Activated B cell treated with CpG ODN at 0.5 μM for 24 hours (primary cell): ENCODE measurements around the gene PRKAR1B. TPM values are rescaled to one million over a fixed set of nuclear protein-coding genes. Genes with fewer than 3 reads are reported as not detected.

Source experiments
- ATAC-seq: fragments of 200-7000 bp; cut with Tn5 transposase; one replicate; pipeline ENCODE4 v1.10.0; 2021; ENCODE audit warnings: low read depth, mild to moderate bottlenecking, moderate library complexity
- CTCF ChIA-PET: fragments of 350-600 bp; sonication (Branson Sonifier 250); formaldehyde crosslinking; loops from one replicate; lab custom pipeline; 2021; ENCODE audit warnings: antibody characterized with exemption; lab: Charles Lee
- POLR2A ChIA-PET: fragments of 350-600 bp; sonication (Branson Sonifier 250); formaldehyde crosslinking; loops from one replicate; lab custom pipeline; 2021; ENCODE audit warnings: antibody characterized with exemption; lab: Charles Lee
- DNase-seq: peaks from one replicate; pipeline ENCODE4 v3.0.0; 2022
- H3K27ac Mint-ChIP-seq: one replicate; pipeline ENCODE4 v1.8.0; 2020; ENCODE audit warnings: mixed read lengths
- H3K27me3 Mint-ChIP-seq: one replicate; pipeline ENCODE4 v1.8.0; 2021; ENCODE audit warnings: mixed read lengths
- H3K36me3 Mint-ChIP-seq: one replicate; pipeline ENCODE4 v1.8.0; 2021; ENCODE audit warnings: low read depth, mixed read lengths
- H3K4me1 Mint-ChIP-seq: one replicate; pipeline ENCODE4 v1.8.0; 2021; ENCODE audit warnings: mixed read lengths
- H3K4me3 Mint-ChIP-seq: one replicate; pipeline ENCODE4 v1.8.0; 2020; ENCODE audit warnings: mild to moderate bottlenecking, mixed read lengths
- H3K9me3 Mint-ChIP-seq: one replicate; pipeline ENCODE4 v1.8.0; 2020; ENCODE audit warnings: mixed read lengths
- intact Hi-C: fragments of 100-400 bp; cut with micrococcal nuclease; formaldehyde crosslinking; loops from one replicate; pipeline ENCODE4 v1.15.1; 2024
- total RNA-seq: library from RNA; stranded (reverse); gene quantifications from 2 replicates; pipeline ENCODE4 v1.2.3, GENCODE V29; 2022
- TF ChIP-seq, protein P1 (sequence below): fragments of 200-600 bp; IDR thresholded peaks from one replicate; pipeline ENCODE4 v1.8.0; 2022; ENCODE audit warnings: antibody characterized with exemption, mild to moderate bottlenecking

Gene PRKAR1B
- total RNA-seq, 1 donor from 2014 or later = 17.5 TPM

DNA sequence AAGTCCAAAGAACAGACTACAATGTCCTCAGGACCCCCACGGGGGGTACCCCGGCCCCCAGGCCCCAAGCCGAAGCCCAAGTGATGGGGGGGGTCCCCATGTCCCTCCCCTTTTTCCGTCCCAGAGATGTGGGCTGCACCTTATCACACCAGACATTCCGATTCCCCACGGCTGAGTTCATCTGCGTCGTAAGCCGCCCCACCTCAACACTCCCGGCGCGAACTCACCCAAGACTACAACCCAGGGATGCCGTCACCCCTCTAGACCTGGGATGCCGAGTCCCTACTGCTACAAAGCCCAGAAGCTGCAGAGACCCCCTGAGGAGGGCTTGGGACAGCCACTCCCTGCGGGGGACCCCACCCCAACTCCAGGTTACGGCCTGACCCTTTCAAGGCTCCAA, 221.9 kb downstream of the PRKAR1B start:
- TF ChIP-seq, protein P1, sequence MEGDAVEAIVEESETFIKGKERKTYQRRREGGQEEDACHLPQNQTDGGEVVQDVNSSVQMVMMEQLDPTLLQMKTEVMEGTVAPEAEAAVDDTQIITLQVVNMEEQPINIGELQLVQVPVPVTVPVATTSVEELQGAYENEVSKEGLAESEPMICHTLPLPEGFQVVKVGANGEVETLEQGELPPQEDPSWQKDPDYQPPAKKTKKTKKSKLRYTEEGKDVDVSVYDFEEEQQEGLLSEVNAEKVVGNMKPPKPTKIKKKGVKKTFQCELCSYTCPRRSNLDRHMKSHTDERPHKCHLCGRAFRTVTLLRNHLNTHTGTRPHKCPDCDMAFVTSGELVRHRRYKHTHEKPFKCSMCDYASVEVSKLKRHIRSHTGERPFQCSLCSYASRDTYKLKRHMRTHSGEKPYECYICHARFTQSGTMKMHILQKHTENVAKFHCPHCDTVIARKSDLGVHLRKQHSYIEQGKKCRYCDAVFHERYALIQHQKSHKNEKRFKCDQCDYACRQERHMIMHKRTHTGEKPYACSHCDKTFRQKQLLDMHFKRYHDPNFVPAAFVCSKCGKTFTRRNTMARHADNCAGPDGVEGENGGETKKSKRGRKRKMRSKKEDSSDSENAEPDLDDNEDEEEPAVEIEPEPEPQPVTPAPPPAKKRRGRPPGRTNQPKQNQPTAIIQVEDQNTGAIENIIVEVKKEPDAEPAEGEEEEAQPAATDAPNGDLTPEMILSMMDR = no peak
- no peaks in the 10 kb centered on the region for H3K27me3 Mint-ChIP-seq
- no peak for DNase-seq
- peaks cover 1% of the 10 kb centered on the region for H3K36me3 Mint-ChIP-seq
- no peak for ATAC-seq
- intact Hi-C loops = no loop called here
- H3K4me1 Mint-ChIP-seq = no peaks in the 10 kb centered on the region
- ChIA-PET POLR2A (no interaction called here), CTCF (no interaction called here)
- H3K9me3 Mint-ChIP-seq = no peaks in the 10 kb centered on the region
- H3K4me3 Mint-ChIP-seq = no peak overlapping the region
- H3K27ac Mint-ChIP-seq = no peak overlapping the region

DNA sequence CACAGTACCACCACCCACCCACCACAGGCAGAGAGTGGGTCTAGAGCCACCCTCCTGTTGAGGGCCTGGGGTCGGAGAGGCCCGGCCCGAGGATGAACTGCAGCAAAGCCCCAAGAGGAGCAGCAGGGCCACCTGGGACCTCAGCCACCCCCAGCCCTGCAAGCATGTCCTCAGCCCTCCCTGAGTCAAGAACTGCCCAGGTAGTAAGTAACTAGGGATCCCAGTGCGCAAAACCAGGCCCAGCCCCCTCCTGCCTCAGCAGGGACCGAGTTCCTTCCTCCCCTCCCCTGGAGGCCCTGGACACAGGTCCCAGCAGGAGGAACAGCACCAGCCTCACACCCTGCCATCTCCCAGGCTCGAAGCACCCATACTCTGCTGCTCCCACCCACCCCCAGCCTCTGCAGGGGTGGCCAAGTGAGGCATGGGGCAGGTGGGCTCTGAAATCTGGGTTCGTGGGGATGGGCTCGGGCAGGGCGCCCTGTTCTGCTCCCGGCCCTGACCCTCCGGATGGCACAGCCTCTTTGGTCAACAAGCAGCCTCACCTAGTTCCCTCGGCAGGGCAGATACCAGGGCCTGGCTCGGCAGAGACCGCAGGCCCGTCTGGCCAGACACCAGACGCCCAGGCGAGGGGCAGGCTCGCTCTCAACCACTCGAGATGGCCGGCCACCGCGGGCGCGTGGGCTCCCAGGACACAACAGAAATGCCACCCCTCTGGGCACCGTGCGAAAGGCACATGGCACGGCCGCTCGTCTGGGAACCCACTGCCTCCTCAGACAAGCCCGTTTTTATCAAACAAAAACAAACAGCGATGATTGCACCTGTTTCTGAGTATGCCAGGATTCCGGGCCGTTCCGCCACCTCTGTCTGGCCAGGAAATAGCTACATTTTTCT, 222.6 kb downstream of the PRKAR1B start:
- peaks cover under 1% of the 10 kb centered on the region for H3K36me3 Mint-ChIP-seq
- no peaks in the 10 kb centered on the region for H3K27me3 Mint-ChIP-seq
- H3K9me3 Mint-ChIP-seq = no peaks in the 10 kb centered on the region
- TF ChIP-seq, protein P1 = no peak
- H3K27ac Mint-ChIP-seq = no peak overlapping the region
- ChIA-PET CTCF (no interaction called here), POLR2A (no interaction called here)
- no peaks in the 10 kb centered on the region for H3K4me1 Mint-ChIP-seq
- no peak overlapping the region for H3K4me3 Mint-ChIP-seq
- intact Hi-C loops = no loop called here
- no peak for ATAC-seq
- DNase-seq = no peak

DNA sequence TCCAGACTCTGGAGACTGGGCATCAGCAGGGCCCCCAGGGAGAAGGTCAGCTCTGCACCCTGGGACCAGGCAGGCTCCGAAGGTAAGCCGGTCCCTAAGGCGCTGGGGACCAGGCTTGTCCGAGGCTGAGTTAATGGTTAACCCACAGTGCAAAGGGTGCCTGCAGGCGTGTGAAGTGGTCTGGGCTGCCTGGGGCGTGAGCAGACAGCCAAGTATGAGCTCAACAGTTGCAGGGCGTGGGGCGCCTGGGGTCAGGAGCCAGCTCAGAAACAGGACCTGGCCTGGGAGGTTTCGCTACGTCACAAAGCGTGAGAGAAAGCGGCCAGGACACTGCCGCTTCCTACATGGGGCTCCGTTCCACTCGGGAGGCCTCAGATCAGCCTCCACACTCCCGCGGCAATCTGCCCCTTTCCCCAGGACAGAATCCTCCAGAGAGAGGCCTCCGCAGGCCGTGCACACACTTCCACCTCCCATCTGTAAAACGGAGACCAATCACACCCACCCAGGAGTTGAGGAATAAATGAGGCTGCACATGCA, 223.4 kb downstream of the PRKAR1B start:
- H3K27me3 Mint-ChIP-seq = no peaks in the 10 kb centered on the region
- intact Hi-C loops = no loop called here
- H3K27ac Mint-ChIP-seq = no peak overlapping the region
- no peak for DNase-seq
- ATAC-seq = no peak
- H3K4me3 Mint-ChIP-seq = no peak overlapping the region
- POLR2A ChIA-PET = no interaction called here
- CTCF ChIA-PET = no interaction called here
- TF ChIP-seq, protein P1 = no peak
- no peaks in the 10 kb centered on the region for H3K9me3 Mint-ChIP-seq
- no peaks in the 10 kb centered on the region for H3K36me3 Mint-ChIP-seq
- H3K4me1 Mint-ChIP-seq = no peaks in the 10 kb centered on the region

DNA sequence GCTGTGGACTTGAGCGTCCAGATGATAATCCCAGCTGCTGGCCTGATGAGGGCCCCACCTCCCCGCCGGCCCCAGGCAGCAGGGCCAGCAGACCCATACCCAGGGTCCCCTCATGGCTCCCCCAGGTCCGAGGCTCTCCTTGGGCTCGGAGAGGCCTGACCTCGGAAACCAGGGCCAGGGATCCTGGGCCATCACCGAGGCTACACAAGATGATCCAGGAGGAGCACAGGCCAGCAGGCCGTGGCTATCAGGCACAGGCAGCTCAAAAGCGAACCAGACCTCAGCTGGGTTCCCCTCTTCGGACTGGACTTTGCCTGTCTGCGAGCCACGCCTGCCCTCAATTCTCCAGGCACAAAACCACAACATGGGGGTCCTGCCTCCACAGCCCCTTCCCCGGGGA, 224.8 kb downstream of the PRKAR1B start:
- CTCF ChIA-PET = no interaction called here
- DNase-seq (no peak), ATAC-seq (no peak)
- no peaks in the 10 kb centered on the region for H3K4me1 Mint-ChIP-seq
- intact Hi-C loops = no loop called here
- H3K4me3 Mint-ChIP-seq = no peak overlapping the region
- TF ChIP-seq, protein P1 = no peak
- H3K27ac Mint-ChIP-seq = no peak overlapping the region
- H3K27me3 Mint-ChIP-seq = no peaks in the 10 kb centered on the region
- POLR2A ChIA-PET = no interaction called here
- H3K9me3 Mint-ChIP-seq = no peaks in the 10 kb centered on the region
- peaks cover 3% of the 10 kb centered on the region for H3K36me3 Mint-ChIP-seq

DNA sequence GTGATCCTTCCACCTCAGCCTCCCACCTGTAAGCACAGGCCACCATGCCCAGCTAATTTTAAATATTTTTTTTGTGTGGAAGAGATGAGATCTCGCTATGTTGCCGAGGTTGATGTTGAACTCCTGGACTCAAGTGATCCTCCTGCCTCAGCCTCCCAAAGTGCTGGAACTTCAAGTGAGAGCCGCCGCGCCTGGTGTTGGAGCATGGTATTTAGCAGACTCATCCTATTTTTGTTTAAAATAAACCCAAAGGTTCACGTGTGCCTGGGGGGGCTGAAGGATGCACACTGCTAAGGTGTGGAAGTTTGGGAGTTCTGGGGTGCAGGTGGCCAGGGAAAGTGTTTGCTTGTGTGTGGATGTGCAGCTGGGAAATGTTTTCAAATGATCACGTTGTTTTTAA, 225.6 kb downstream of the PRKAR1B start:
- POLR2A ChIA-PET = no interaction called here
- no peak for ATAC-seq
- TF ChIP-seq, protein P1 = no peak
- DNase-seq = no peak
- Mint-ChIP-seq H3K4me3 (no peak overlapping the region), H3K9me3 (no peaks in the 10 kb centered on the region), H3K27ac (no peak overlapping the region), H3K27me3 (no peaks in the 10 kb centered on the region), H3K36me3 (peaks cover 3% of the 10 kb centered on the region), H3K4me1 (no peaks in the 10 kb centered on the region)
- CTCF ChIA-PET = no interaction called here
- intact Hi-C loops = no loop called here
